ENCODE data around the gene ST3GAL4. TPM values are rescaled to one million over a fixed set of nuclear protein-coding genes. Genes with fewer than 3 reads are reported as not detected.

The ST3GAL4 gene
- total and polyA plus RNA-seq, 2 of the 8 experiments (the other 6 are each of a cell fraction or from before 2014, with no cell fraction given), result 15.6 to 20.0 TPM

GRCh38 chr11:126436209-126436755, 80.8 kb downstream of the ST3GAL4 start (continued):
- TF ChIP-seq SIRT6 (IDR thresholded peaks at IDR 0.05; ENCODE audit: low read length) (no peak), SP4 (IDR thresholded peaks at IDR 0.05; ENCODE audit: low read length) (no peak), E2F6 (IDR thresholded peaks at IDR 0.05) (no peak)
